BLaER1 (cell line): ENCODE data around the gene ATP2B2.
A peak's percentile ranks its signal among the peaks of the same experiment; 100 is the strongest.
"Not testable (repeated sequence)": the region's sequence is repeated elsewhere in the genome, so short reads cannot be mapped to it uniquely, and the experiment has no call there.

Experiments
- H3K27ac ChIP-seq: shearing (Covaris generic); formaldehyde crosslinking; 2 replicates; pipeline ENCODE4 v1.8.1; 2022
- H3K27me3 ChIP-seq: shearing (Covaris generic); formaldehyde crosslinking; 2 replicates; pipeline ENCODE4 v1.8.1; 2022
- H3K36me3 ChIP-seq: shearing (Covaris generic); formaldehyde crosslinking; 2 replicates; pipeline ENCODE4 v1.8.1; 2022
- H3K4me1 ChIP-seq: shearing (Covaris generic); formaldehyde crosslinking; 2 replicates; pipeline ENCODE4 v1.8.1; 2022
- H3K4me2 ChIP-seq: shearing (Covaris generic); formaldehyde crosslinking; 2 replicates; pipeline ENCODE4 v1.8.1; 2022
- H3K4me3 ChIP-seq: shearing (Covaris generic); formaldehyde crosslinking; 2 replicates; pipeline ENCODE4 v1.8.1; 2022
- H3K9ac ChIP-seq: shearing (Covaris generic); formaldehyde crosslinking; 2 replicates; pipeline ENCODE4 v1.8.1; 2022
- H3K9me3 ChIP-seq: shearing (Covaris generic); formaldehyde crosslinking; 2 replicates; pipeline ENCODE4 v1.8.1; 2022
- H4K20me1 ChIP-seq: shearing (Covaris generic); formaldehyde crosslinking; 2 replicates; pipeline ENCODE4 v1.8.1; 2022
- Cebpa-rat ChIP-seq: shearing (Covaris generic); IDR thresholded peaks from 2 replicates; pipeline ENCODE4 v1.8.1; 2022

The ATP2B2 gene

DNA sequence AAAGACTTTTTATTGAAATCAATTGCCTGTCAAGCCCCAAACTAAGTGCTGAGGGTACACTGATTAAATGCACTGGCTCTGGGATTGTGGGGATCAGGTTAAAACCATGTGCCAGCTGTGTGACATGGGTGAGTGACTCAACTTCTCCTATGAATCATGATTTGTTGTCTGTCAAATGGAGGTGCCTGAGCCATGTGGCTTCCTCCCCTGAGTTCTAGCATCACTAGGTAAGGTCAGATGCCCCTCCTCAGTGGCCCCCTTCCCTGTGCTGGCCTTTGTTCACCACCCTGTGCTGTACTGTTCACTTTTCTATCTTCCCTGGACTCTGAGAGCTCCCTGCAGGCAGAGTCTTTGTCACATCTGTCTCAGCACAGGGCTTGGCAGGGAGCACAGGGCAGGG lies 43.6 kb upstream of the ATP2B2 start:
- Histone ChIP-seq H3K9me3 (no peaks in the 10 kb centered on the region), H3K4me1 (peaks cover 64% of the 10 kb centered on the region), H3K36me3 (no peaks in the 10 kb centered on the region), H3K4me2 (peak overlapping the region; percentile 22), H3K9ac (no peak overlapping the region), H3K4me3 (no peak overlapping the region), H3K27ac (no peak overlapping the region), H4K20me1 (no peaks in the 10 kb centered on the region), H3K27me3 (no peaks in the 10 kb centered on the region)
- no peak for TF ChIP-seq Cebpa-rat

GRCh38 chr3:10547841-10548783 lies 42.7 kb upstream of the ATP2B2 start:
- no peak overlapping the region for H3K27ac ChIP-seq
- H3K9ac ChIP-seq, result no peak overlapping the region
- no peak overlapping the region for H3K4me3 ChIP-seq
- no peaks in the 10 kb centered on the region for H3K36me3 ChIP-seq
- no peaks in the 10 kb centered on the region for H3K27me3 ChIP-seq
- peaks cover under 1% of the 10 kb centered on the region; the same call in 1 of the 2 replicates for H3K9me3 ChIP-seq
- TF ChIP-seq Cebpa-rat, result no peak
- H4K20me1 ChIP-seq, result no peaks in the 10 kb centered on the region
- H3K4me2 ChIP-seq, result peak overlapping the region; percentile 22
- H3K4me1 ChIP-seq, result peaks cover 56% of the 10 kb centered on the region

DNA sequence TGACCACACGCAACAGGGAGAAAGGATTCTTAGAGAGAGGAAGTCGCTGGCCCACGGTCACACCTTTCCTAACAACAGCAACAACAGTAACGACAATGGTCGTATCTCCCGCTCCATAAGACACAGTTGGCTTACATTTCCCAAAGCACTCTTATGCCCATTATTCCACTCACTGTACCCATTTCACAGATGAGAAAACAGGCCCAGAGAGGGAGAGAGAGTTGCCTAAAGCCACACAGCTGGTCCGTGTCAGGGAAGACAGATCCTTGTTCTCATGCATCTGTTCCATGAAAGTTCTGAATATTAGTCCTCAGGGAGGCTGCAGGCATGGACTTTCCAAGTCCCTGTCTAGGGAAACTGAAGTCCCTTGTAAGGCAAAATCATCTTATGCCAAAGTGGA lies 42.0 kb upstream of the ATP2B2 start:
- peaks cover 49% of the 10 kb centered on the region for H3K4me1 ChIP-seq
- no peak overlapping the region for H3K27ac ChIP-seq
- no peak overlapping the region for H3K4me3 ChIP-seq
- no peak overlapping the region for H3K9ac ChIP-seq
- no peak overlapping the region for H3K4me2 ChIP-seq
- peaks cover 8% of the 10 kb centered on the region; the same call in 1 of the 2 replicates for H3K9me3 ChIP-seq
- H3K27me3 ChIP-seq, result no peaks in the 10 kb centered on the region
- H4K20me1 ChIP-seq, result no peaks in the 10 kb centered on the region
- no peaks in the 10 kb centered on the region for H3K36me3 ChIP-seq
- TF ChIP-seq Cebpa-rat, result no peak

GRCh38 chr3:10546820-10547263 lies 41.5 kb upstream of the ATP2B2 start:
- H3K27me3 ChIP-seq, result no peaks in the 10 kb centered on the region
- TF ChIP-seq Cebpa-rat, result no peak
- H3K36me3 ChIP-seq, result no peaks in the 10 kb centered on the region
- H3K27ac ChIP-seq, result no peak overlapping the region
- H3K4me1 ChIP-seq, result peaks cover 43% of the 10 kb centered on the region
- no peak overlapping the region for H3K9ac ChIP-seq
- peaks cover 14% of the 10 kb centered on the region; the same call in 1 of the 2 replicates for H3K9me3 ChIP-seq
- no peak overlapping the region for H3K4me2 ChIP-seq
- no peaks in the 10 kb centered on the region for H4K20me1 ChIP-seq
- H3K4me3 ChIP-seq, result no peak overlapping the region

- no peak for TF ChIP-seq Cebpa-rat
- H3K36me3 ChIP-seq, result no peaks in the 10 kb centered on the region
- no peaks in the 10 kb centered on the region for H3K27me3 ChIP-seq
Observed at GRCh38 chr3:10546181-10546624, 40.8 kb upstream of the ATP2B2 start.

GRCh38 chr3:10542518-10542917 lies 37.1 kb upstream of the ATP2B2 start:
- no peaks in the 10 kb centered on the region for H4K20me1 ChIP-seq
- no peaks in the 10 kb centered on the region for H3K27me3 ChIP-seq
- H3K27ac ChIP-seq, result no peak overlapping the region
- H3K4me3 ChIP-seq, result no peak overlapping the region
- no peak for TF ChIP-seq Cebpa-rat
- H3K9me3 ChIP-seq, result peaks cover 29% of the 10 kb centered on the region; the same call in 1 of the 2 replicates
- no peak overlapping the region for H3K9ac ChIP-seq
- H3K36me3 ChIP-seq, result no peaks in the 10 kb centered on the region
- H3K4me1 ChIP-seq, result no peaks in the 10 kb centered on the region; the same call in 1 of the 2 replicates
- no peak overlapping the region for H3K4me2 ChIP-seq

More at GRCh38 chr3:10546181-10546624, 40.8 kb upstream of the ATP2B2 start:
- H3K4me3 ChIP-seq, result no peak overlapping the region
- peaks cover 37% of the 10 kb centered on the region for H3K4me1 ChIP-seq
- no peak overlapping the region for H3K9ac ChIP-seq
- no peak overlapping the region for H3K4me2 ChIP-seq
- H3K27ac ChIP-seq, result no peak overlapping the region
- H4K20me1 ChIP-seq, result no peaks in the 10 kb centered on the region
- peaks cover 20% of the 10 kb centered on the region; the same call in 1 of the 2 replicates for H3K9me3 ChIP-seq

DNA sequence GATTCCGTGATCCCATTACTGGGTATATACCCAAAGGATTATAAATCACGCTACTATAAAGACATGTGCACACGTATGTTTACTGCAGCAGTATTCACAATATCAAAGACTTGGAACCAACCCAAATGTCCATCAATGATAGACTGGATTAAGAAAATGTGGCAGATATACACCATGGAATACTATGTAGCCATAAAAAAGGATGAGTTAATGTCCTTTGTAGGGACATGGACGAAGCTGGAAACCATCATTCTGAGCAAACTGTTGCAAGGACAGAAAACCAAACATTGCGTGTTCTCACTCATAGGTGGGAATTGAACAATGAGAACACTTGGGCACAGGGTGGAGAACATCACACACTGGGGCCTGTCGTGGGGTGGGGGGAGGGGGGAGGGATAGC lies 35.0 kb upstream of the ATP2B2 start:
- not testable (repeated sequence) for H3K4me2 ChIP-seq, H4K20me1 ChIP-seq, H3K9ac ChIP-seq, H3K4me1 ChIP-seq, H3K27me3 ChIP-seq, H3K27ac ChIP-seq, H3K36me3 ChIP-seq, H3K4me3 ChIP-seq
- peaks cover 29% of the 10 kb centered on the region; the same call in 1 of the 2 replicates for H3K9me3 ChIP-seq

GRCh38 chr3:10534066-10534465 lies 28.7 kb upstream of the ATP2B2 start:
- no peaks in the 10 kb centered on the region for H3K9me3 ChIP-seq
- no peaks in the 10 kb centered on the region for H4K20me1 ChIP-seq
- TF ChIP-seq Cebpa-rat, result no peak
- H3K4me1 ChIP-seq, result peaks cover 2% of the 10 kb centered on the region; the same call in 1 of the 2 replicates
- H3K36me3 ChIP-seq, result no peaks in the 10 kb centered on the region
- no peak overlapping the region for H3K9ac ChIP-seq
- no peaks in the 10 kb centered on the region for H3K27me3 ChIP-seq
- H3K4me2 ChIP-seq, result no peak overlapping the region
- no peak overlapping the region for H3K4me3 ChIP-seq
- H3K27ac ChIP-seq, result no peak overlapping the region

- no peak for TF ChIP-seq Cebpa-rat
- peaks cover 6% of the 10 kb centered on the region for H3K4me1 ChIP-seq
- no peak overlapping the region for H3K9ac ChIP-seq
- no peaks in the 10 kb centered on the region for H3K27me3 ChIP-seq
- no peak overlapping the region for H3K4me2 ChIP-seq
- H3K9me3 ChIP-seq, result no peaks in the 10 kb centered on the region
- no peak overlapping the region for H3K27ac ChIP-seq
- no peak overlapping the region for H3K4me3 ChIP-seq
- no peaks in the 10 kb centered on the region for H3K36me3 ChIP-seq
- H4K20me1 ChIP-seq, result no peaks in the 10 kb centered on the region
Observed at GRCh38 chr3:10533737-10534023, 28.3 kb upstream of the ATP2B2 start.

- Histone ChIP-seq H3K9ac (no peak overlapping the region), H3K27ac (no peak overlapping the region), H3K4me2 (no peak overlapping the region), H4K20me1 (no peaks in the 10 kb centered on the region), H3K27me3 (no peaks in the 10 kb centered on the region), H3K9me3 (no peaks in the 10 kb centered on the region), H3K4me1 (peaks cover 12% of the 10 kb centered on the region), H3K36me3 (no peaks in the 10 kb centered on the region), H3K4me3 (no peak overlapping the region)
- no peak for TF ChIP-seq Cebpa-rat
Observed at GRCh38 chr3:10532939-10533736, 27.8 kb upstream of the ATP2B2 start.
